CD4-positive, alpha-beta T cell treated with Interleukin-2 at 100 ng/mL for 4 hours (primary cell): ENCODE results near the gene PIGR.

Source experiments
- DNase-seq: peaks from one replicate; pipeline ENCODE4 v3.0.0-alpha.2; 2020; ENCODE audit warnings: low spot score

PIGR gene

DNA sequence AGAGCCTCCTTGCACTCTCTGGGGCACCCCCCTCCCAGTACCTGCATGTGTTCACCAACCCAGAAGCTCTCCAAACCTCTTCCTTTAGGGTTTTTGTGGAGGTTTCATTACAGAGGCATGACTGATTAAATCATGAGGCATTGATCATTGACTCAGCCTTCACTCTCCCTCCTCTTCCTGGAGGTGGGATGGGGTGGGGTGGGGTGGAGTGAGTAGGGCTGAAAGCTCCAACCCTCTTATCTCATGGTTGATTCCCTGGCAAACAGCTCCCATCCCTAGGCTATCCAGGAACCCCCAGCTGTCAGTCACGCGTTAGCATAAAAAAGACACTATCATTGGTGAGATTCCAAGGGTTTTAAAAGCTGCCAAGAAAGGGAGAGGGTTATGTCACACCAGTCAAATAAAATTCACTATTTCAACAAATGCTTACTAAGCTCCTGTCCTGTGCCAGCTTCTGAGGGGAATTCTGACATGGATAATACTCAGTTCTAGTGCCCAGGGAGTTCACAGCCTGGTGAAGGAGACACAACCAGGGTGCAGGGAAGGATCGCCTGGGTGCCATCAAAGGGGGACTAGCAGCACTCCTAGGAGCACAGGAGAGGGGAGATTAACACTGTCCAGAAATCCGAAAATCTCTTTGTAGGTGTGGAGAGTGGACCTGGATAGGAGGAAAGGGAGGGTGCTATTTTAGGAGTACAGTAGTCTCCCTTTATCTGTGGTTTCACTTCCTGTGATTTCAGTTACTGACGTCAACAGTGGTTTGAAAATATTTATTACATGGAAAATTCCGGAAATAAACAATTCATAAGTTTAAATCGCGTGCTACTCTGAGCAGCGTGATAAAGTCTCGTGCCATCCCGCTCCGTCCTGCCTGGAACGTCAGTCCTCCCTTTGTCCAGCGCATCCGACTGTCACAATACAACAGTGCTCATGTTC, 55.9 kb downstream of the PIGR start:
- no peak for DNase-seq

DNA sequence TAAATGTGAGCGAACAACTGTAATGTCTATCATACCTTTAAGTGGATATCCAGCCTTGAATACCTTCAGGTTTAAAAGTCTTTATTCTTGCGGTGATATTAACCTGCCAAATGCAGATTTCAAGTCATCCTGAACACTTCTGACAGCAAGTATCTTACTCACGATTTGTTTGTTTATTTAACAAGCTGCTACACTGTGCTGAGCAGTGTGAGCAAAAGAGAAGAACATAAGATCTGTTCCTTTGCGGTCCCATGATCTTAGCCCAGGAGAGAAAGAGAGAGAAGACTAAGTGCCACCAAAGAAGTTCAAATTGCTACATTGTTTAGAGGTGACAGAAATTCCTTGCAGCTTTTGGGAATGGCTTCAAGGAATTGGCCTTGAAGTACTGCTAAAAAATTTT, 58.6 kb downstream of the PIGR start:
- no peak for DNase-seq

DNA sequence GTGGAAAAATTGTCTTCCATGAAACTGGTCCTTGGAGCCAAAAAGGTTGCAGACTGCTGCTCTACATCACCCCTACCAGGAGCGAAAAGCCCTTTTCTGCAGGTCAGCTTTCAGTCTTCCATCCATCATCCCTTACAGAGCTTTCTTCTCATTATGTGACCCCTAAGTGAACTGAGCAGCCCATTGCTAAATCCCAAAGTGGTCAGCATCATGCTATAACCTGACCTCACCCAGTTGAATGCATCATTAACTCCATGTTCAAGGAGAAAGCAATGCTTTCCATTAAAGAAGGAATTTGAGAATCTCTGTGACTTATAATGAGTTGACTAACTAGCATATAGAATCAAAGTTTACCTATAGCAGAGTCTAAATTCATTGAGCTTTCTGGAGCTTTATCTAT, 59.4 kb downstream of the PIGR start:
- no peak for DNase-seq

DNA sequence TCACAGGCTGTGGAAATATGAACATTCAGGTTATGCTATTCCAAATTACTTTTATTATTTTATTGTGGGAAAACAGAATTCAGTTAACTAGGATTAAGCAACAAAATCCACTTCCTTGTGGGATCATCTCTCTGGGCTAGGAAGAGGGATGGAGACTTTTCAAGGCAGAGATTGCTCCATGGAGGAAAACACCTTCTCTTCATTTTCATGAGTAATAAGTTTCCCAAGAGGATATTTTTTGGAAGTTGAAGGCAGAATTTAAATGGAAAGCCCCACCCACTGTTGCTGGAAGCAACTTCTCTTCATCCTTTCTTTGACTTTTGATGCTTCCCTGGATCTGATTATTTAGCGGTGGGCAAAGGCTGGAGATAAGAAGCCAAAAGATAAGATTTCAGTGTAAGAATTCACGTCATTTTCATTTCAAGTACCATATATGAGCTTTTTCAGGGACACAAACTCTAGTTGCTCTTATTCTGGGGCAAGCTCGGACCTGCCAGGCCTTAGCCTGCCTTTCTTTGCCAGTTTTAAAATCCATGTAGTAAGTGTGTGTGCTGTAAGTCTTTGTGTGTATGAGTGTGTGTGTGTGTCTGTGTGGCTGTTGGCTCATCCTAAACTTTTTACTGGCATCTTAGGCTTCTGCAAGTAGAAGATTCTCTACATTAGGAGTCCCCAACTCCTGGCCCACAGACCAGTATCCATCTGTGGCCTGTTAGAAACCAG, 60.8 kb downstream of the PIGR start:
- no peak for DNase-seq

DNA sequence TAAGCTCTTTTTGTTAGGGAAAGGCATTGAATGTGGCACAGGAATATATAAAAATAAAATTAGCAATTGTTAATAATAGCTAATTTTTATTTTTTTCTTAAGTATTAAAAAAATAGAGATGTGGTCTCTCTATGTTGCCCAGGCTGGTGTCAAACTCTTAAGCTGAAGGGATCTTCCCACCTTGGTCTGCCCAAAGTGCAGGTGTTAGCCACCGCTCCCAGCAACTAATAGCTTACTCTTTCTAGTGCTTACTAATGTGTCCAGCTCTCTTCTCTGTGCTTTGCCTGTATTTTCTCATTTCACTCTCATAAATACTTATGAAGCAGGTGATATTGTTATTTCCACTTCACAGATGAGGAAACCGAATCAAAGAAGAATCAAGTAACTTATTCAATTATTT, 62.4 kb downstream of the PIGR start:
- no peak for DNase-seq

DNA sequence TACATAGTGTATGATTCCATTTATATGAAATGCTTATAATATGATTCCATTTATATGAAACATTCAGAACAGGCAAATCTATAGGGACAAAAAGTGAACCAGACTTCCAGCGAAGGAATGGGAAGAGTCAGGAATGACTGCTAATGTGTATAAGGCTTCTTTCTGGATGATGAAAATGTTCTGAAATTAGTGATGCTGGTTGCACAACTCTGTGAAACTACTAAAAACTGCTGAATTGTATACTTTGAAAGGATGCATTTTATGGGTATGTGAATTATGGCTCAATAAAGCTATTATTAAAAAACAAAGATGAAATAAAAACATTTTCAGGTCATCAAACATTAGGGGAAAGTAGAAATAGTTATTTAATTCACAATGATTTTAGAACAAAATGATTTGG, 63.1 kb downstream of the PIGR start:
- DNase-seq, result no peak

DNA sequence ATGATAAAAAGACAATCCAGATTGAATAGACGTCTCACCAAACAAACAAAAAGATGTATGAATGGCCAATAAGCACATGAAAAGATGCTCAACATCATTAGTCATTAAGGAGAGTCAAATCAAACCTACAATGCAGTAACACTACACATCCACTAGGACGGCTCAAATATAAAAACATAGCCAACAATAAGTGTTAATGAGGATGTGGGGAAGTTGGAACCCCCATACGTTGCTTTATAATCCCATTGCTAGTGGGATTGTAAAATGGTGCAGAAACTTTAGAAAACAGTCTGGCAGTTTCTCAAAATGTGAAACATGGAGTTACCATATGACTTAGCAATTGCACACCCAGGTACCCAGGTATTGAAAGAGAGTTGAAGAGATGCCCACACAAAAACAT, 63.7 kb downstream of the PIGR start:
- no peak for DNase-seq

DNA sequence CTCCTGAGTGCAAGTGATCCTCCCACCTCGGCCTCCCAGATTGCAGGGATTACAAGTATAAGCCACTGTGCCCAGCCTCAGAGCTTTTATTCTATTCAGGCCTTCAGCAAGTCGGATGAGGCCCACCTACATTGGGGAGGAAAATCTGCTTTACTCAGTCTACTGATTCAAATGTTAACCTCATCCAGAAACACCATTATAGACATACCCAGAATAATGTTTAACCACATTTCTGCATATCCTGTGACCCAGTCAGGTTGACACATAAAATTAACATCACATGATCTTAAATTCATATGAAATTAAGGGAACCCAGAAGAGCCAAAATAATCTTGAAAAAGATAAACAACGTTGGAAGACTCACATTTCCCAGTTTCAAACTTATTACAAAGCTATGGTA, 66.0 kb downstream of the PIGR start:
- no peak for DNase-seq
